Occipital lobe (tissue), 2 donors: ENCODE measurements around the gene ZMYM2. TPM values are rescaled to one million over a fixed set of nuclear protein-coding genes. Genes with fewer than 3 reads are reported as not detected.

Experiments used
- DNase-seq: peaks from one replicate; lab custom pipeline; 2025; lab: John Stamatoyannopoulos, UW
- total RNA-seq: library from RNA; depleted of rRNA; stranded (reverse); fragments of >200 nt; gene quantifications from one replicate; pipeline ENCODE4 v1.2.3, GENCODE V29; 2014

The ZMYM2 gene
- total RNA-seq, 1 donor from 2014 or later, result 224 TPM

DNA sequence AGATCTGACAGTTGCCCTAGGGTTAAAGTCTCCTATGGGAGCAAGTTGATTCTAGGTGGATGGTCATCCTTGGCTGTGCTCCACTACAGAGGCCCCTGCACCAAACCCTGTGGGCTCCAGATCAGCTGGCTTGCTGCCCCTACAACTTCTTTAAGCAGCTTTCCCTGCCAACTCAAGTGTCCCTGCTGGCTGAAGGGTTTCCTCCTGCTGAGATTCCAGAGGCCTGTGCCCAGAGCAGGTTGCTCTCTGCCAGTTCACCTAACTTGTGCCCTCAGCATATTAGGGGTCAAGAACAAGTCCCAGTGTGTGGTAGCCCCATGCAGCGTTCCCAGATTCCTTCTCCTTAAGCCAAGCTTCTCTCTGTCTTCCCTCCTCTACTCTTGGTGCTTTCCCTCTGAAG is 85.6 kb downstream of the ZMYM2 start:
- DNase-seq, result no peak

DNA sequence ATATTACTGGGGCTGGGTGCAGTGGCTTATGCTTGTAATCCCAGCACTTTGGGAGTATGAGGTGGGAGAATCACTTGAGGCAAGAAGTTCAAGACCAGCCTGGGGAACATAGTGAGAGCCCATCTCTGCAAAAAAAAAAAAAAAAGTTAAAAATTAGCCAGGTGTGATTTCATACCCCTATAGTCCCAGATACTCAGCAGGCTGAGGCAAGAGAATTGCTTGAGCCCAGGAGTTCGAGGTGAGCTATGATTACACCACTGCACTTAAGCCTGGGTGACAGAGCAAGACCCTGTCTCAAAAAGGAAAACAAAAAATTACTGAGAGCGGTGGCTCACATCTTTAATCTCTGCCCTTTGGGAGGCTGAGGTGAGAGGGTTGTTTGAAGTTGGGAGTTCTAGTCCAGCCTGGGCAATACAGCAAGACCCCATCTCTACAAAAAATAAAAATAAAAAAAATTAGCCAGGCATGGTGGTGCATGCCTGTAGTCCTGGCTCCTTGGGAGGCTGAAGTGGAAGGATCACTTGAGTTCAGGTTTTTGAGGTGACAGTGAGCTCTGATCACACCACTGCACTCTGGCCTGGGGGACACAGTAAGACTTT is 87.5 kb downstream of the ZMYM2 start:
- no peak for DNase-seq

DNA sequence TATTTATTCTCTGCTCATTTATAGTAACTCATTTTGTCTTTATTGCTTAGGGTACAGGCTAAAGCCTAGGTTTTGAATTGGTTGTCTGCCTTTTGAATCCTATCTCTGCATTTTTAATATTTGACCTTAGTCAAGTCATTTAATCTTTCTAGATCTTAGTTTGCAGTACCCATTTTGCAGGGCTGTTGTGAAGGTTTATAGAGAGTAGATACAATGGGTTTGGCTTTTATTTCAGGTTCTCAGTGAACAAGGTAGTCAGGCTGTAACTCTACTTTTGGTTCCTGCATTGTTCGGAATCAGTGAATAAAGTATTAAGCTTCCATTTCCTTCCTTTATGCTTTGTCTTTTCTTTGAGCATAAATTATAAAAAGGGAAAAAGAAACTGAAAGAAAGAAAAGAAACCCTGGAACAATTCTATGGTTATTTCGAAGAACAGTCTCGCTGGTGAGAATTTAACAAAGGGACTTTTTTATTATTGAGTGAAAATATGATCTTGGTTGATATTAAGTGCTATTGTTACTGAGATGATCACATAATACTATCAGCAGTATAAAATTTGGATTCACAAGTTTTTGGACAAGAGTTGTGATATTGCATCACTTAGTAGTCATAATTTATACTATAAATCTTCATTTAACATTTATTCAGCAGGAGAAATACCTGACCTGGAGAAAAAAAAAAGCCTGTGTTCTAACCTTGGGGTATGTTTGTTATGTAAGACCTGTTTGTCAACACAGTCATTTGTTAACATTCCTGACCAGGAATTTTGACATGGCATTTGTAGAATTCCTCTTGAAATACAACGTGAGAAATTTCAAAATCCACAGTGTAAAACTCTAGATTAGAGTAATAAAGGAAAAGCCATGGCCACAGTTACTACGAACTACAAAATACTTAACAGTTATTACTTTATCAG is 91.3 kb downstream of the ZMYM2 start:
- no peak for DNase-seq

- DNase-seq, result no peak
Observed at GRCh38 chr13:20051366-20051765, 92.8 kb downstream of the ZMYM2 start.

DNA sequence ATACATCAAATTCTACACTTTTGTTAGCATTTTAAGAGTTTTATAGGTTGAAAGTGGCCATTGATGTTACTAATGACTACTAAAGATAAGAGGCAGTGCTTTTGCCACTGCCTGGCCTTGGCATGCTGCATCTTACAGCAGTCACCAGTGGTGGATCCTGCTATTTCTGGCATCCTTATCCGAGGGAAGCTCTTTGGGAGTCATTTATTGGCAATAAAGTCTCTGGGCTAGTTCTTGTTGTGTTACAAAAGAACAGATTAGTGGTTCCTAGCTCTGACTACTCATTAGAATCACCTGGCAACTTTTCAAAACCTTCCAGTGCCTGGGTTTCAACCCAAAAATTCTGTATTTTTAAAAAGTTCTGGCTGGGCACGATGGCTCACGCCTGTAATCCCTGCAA is 94.5 kb downstream of the ZMYM2 start:
- no peak for DNase-seq

DNA sequence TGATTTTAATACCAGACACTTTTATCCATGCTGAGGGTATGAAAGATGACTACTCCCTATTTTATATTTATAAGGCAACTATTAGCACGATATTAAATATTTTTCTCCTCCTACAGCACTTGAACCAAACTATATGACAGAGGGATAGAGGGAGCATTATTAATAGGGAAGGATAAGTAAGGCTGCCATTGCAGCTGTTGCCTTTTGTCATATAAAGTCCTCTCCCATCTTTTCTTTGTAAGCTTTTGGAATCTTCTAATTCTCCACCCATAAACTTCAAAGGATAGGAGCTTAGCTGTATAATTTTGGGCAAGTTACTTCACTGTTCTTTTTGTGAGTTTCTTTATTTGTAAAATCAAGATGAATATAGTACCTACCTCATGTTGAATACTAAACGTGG is 95.4 kb downstream of the ZMYM2 start:
- DNase-seq, result no peak

GRCh38 chr13:20054586-20054985 is 96.1 kb downstream of the ZMYM2 start:
- DNase-seq, result no peak

DNA sequence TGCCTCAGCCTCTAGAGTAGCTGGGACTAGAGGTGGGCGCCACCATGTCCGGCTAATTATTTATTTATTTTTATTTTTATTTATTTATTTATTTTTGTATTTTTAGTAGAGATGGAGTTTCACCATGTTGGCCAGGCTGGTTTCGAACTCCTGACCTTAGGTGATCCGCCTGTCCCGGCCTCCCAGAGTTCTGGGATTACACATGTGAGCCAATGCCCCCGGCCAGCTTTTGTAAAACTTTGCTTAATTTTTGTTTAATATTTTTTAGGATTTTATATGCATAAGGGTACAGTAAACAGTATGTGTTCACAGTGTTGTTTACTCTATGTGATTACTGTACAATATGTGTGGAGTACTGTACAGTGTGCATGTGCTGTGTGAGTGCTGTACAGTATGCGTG is 98.7 kb downstream of the ZMYM2 start:
- DNase-seq, result no peak

GRCh38 chr13:20057963-20058362 is 99.4 kb downstream of the ZMYM2 start:
- no peak for DNase-seq

DNA sequence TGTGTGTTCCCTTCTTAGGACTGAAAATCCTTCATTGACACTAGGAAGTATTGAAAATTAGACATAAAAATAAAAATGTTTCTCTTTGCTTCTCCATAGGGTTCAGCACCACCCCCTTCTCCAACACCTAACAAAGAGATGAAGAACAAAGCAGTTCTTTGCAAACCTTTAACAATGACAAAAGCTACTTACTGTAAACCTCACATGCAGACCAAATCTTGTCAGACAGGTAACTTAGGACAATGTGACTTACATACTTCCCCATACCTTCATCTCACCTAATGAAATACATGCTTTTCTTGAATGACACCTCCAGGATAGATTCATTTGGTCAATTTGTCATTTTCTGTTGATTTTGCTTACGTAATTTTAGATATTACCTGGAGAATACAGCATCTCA is 99.9 kb downstream of the ZMYM2 start:
- no peak for DNase-seq

- no peak for DNase-seq
Observed at GRCh38 chr13:20064128-20064527, 105.6 kb downstream of the ZMYM2 start.

DNA sequence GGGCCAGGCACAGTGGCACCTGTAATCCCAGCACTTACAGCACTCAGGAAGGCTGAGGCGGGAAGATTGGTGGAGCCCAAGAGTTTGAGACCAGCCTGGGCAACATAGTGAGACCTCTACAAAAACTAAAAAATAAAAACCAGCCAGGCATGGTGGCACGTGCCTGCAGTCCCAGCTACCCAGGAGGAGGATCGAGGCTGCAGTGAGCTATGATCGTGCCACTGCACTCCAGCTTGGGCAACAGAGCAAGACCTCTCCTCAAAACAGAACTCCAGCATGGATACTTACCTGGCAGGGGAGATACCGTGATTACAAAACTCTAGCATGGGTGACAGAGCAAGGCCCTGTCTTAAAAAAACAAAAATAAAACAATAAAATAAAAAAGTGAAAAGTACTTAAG is 107.0 kb downstream of the ZMYM2 start:
- no peak for DNase-seq

DNA sequence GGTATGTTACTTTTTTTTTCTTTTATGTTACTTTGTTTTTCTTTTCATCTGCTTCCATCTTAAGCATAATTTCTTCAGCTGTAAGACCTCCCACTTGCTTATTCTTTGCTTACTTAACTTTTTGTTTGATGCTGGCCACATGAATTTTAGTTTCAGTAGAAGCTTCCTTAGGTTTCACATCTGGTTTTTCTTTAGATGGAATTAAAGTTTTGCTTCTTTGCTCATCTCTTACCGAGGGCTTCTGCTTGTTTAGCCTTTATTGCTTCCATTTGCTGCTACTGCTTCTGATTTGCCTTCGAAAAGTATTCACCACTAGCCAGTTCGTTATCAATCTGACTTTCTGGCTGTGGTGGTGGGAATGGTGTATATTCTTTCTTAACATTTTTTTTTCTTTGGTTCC is 111.4 kb downstream of the ZMYM2 start:
- no peak for DNase-seq

DNA sequence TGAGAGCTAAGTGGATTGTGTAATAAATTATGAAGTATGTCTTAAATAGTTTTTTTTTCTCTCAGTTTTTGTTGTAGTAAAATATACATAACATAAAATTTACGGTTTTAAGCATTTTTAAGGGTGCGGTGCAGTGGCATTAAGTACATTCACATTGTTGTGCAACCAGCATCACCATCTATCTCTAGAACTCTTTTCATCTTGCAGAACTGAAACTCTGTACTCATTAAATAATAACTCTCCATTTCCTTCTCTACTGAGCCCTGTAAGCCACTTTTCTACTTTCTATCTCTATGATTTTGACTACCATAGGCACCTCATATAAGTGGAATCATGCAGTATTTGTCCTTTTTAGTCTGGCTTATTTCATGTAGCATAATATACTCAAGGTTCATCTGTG is 115.2 kb downstream of the ZMYM2 start:
- DNase-seq, result no peak

GRCh38 chr13:20074966-20075365 is 116.4 kb downstream of the ZMYM2 start:
- no peak for DNase-seq

DNA sequence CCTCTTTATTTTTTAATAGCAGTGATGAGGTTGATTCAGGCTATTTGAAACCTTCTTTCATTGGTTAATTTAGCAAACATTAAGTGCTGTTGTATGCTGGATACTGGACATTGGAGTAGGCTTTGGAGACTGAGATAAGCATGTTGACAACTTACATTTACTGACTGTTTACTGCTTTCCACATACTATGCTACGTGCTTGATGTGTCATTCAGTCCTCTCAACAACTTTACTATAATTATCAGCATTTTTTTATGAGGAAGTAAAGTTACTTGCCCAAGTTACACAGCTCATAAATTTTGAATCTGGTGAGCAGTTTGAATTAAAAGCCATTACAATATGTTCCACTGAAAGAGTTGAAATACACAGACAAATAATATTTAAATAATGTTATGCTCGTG is 118.6 kb downstream of the ZMYM2 start:
- no peak for DNase-seq

GRCh38 chr13:20080377-20081164 is 122.0 kb downstream of the ZMYM2 start:
- no peak for DNase-seq

- no peak for DNase-seq
Observed at GRCh38 chr13:20090349-20090748, 131.8 kb downstream of the ZMYM2 start.

DNA sequence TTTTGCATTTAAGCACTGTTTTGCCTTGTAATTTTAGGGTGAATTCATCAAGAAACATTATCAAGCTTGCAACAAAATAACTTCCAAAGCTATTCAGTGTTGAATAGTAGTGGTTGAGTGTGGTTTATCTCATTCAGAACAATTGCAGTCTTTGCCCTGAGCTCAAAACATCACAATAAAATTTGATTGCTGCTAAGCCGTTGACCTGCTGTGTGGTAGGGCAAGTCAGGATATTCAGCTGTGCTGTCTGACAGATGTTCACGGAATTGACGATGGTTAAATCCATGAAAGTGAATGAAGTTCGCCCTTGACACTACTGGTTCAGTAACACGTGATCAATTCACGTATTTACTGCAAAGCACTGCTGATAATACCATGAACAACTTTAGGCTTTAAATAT is 135.4 kb downstream of the ZMYM2 start:
- DNase-seq, result no peak

DNA sequence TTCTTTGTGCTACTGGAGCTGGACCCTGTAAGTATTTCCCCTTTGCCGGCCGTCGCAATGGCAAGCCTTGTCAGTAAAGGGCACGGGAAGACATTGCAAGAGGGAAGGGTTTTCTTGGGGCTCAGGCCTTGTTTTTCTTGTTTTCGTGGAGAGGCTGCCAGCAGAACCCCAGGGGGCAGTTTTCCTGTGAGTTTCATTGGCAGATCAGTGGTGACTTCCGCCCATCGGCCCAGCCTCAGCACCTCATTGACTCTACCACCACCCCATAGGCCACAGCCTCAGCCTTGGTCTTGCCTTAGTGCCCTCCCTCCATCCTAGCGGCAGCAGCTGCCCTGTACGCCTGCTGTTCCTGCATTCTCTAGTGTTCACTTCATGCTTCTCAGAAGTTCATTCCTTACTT is 140.8 kb downstream of the ZMYM2 start:
- no peak for DNase-seq

- DNase-seq, result no peak
Observed at GRCh38 chr13:20101467-20102316, 143.2 kb downstream of the ZMYM2 start.
